Upper lobe of right lung (tissue), 1 donor: ENCODE data around the gene C1RL. TPM values are rescaled to one million over a fixed set of nuclear protein-coding genes. Genes with fewer than 3 reads are reported as not detected.

ENCODE experiments used
- ATAC-seq: fragments of 200-7000 bp; cut with Tn5 transposase; one replicate; pipeline ENCODE4 v1.9.1; 2020; ENCODE audit warnings: mild to moderate bottlenecking, moderate library complexity
- DNase-seq: peaks from one replicate; pipeline ENCODE4 v3.0.0-alpha.2; 2020
- H3K27ac ChIP-seq: fragments of 200-600 bp; one replicate; pipeline ENCODE4 v1.8.0; 2022
- H3K27me3 ChIP-seq: fragments of 200-600 bp; one replicate; pipeline ENCODE4 v1.8.0; 2022; ENCODE audit warnings: mild to moderate bottlenecking
- H3K36me3 ChIP-seq: fragments of 200-600 bp; one replicate; pipeline ENCODE4 v1.8.0; 2022
- H3K4me1 ChIP-seq: fragments of 200-600 bp; one replicate; pipeline ENCODE4 v1.8.0; 2022
- H3K4me3 ChIP-seq: fragments of 200-600 bp; one replicate; pipeline ENCODE4 v1.8.0; 2022; ENCODE audit warnings: mild to moderate bottlenecking
- H3K9me3 ChIP-seq: fragments of 200-600 bp; one replicate; pipeline ENCODE4 v1.8.0; 2022
- CTCF ChIP-seq: fragments of 200-600 bp; IDR thresholded peaks from one replicate; pipeline ENCODE4 v1.8.0; 2022; ENCODE audit warnings: antibody characterized with exemption
- intact Hi-C: fragments of 100-400 bp; cut with DNase I; formaldehyde crosslinking; loops from one replicate; pipeline ENCODE4 v1.11.0; 2022
- total RNA-seq: library from RNA; stranded (reverse); fragmentation: NEBNext Ultra II Directional; extraction: Animal tissue kit (Norgen Biotek cat#: 25700); gene quantifications from one replicate; pipeline ENCODE4 v1.2.1, GENCODE V29; 2021
- donor health status: DM: no; HTN: yes; CAD: no; lungs with severe emphysema.

C1RL gene
- total RNA-seq, 1 donor from 2014 or later, result 91.6 TPM

- Histone ChIP-seq H3K4me1 (no peaks in the 10 kb centered on the region), H3K9me3 (no peaks in the 10 kb centered on the region), H3K27ac (no peak overlapping the region), H3K36me3 (peaks cover 34% of the 10 kb centered on the region), H3K4me3 (no peak overlapping the region), H3K27me3 (no peaks in the 10 kb centered on the region)
- no peak for TF ChIP-seq CTCF
- DNase-seq (no peak), ATAC-seq (no peak)
- intact Hi-C loops, result no loop called here
These were observed 27.7 kb upstream of the C1RL start for GRCh38 chr12:7136676-7137075.

DNA sequence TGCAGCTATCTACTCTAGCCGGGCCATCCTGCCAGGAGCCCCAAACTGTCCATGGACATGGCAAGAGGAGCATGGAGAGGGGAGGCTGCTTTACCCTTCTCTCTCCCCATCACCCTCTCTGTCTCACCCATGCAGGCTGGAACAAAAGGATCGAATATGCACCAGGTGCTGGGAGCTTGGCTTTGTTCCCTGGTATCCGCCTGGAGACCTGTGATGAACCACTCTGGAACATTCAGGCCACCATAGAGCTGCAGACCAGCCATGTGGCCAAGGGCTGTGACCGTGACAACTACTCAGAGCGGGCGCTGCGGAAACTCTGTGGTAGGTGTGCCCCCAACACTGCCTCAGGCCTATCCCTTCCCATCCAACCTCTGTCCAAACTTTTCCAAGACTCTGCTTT is 27.1 kb upstream of the C1RL start:
- intact Hi-C loops, result no loop called here
- peaks cover 34% of the 10 kb centered on the region for H3K36me3 ChIP-seq
- no peaks in the 10 kb centered on the region for H3K27me3 ChIP-seq
- no peaks in the 10 kb centered on the region for H3K9me3 ChIP-seq
- ATAC-seq, result no peak
- peaks cover 4% of the 10 kb centered on the region for H3K4me1 ChIP-seq
- DNase-seq, result no peak
- TF ChIP-seq CTCF, result no peak
- H3K4me3 ChIP-seq, result no peak overlapping the region
- no peak overlapping the region for H3K27ac ChIP-seq

DNA sequence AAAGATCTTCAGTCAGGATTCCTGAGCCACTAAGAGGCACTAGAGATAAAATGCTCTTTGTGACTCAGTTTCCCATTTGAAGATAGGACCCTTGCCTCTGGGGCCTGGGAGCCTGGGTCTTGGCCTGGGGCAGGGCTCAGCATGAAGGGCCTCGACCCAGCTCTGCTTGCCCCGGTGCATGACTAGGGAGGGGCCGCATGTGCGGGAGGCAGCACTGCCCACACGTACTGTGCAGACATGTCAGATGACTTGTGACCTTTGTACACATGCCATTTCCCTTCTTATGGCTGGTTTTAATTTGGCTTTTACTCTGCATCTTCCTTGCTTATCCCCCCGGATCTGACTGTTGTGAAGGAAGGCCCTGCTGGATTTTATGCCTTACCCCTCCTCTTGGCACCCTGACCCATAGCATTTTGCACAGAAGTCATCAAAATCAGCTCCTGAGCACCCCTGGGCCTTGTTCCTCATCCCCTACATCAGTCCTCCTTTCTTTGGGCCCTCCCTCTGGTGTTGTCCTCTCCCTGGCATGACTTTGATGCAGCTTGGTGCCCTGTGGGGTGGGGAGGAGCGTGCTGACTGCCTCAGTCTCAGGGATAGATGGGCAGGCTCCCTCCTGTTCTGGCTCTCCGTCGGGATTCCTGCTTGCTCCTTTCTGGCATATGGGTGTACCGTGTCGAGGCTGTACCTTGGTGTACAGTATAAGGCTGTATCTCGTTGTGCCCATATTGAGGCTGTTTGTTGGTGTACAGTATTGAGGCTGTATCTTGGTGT is 25.6 kb upstream of the C1RL start:
- no peaks in the 10 kb centered on the region for H3K9me3 ChIP-seq
- H3K36me3 ChIP-seq, result peaks cover 34% of the 10 kb centered on the region
- ATAC-seq (peak; percentile 20), DNase-seq (no peak)
- no peaks in the 10 kb centered on the region for H3K27me3 ChIP-seq
- no peak overlapping the region for H3K27ac ChIP-seq
- intact Hi-C loops, result no loop called here
- no peak overlapping the region for H3K4me3 ChIP-seq
- peaks cover 10% of the 10 kb centered on the region for H3K4me1 ChIP-seq
- no peak for TF ChIP-seq CTCF

DNA sequence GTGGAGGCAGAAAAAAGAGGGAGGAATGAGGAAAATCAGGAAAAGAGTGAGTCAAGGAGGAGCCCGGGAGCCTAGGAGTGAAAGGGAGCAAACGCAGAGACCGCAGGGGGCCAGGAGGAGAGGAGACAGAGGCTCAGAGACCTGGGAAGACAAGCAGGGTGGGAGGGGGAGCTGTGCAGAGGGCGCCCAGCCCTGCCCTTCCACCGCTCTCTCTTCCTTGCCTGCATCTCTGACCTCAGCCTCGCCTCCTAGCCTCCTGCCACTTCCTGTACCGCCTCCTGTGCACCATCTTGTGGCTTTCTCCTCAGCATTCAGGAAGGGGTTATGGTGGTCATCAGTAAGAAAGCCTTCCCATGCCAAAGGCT is 22.5 kb upstream of the C1RL start:
- intact Hi-C loops, result no loop called here
- ATAC-seq (no peak), DNase-seq (no peak)
- H3K27ac ChIP-seq, result no peak overlapping the region
- H3K27me3 ChIP-seq, result no peaks in the 10 kb centered on the region
- H3K9me3 ChIP-seq, result no peaks in the 10 kb centered on the region
- no peak for TF ChIP-seq CTCF
- peak overlapping the region; percentile 69 for H3K4me3 ChIP-seq
- peaks cover 26% of the 10 kb centered on the region for H3K36me3 ChIP-seq
- peaks cover 20% of the 10 kb centered on the region for H3K4me1 ChIP-seq

- peak overlapping the region; percentile 51 for H3K27ac ChIP-seq
- ATAC-seq, result peak; percentile 48
- peaks cover 20% of the 10 kb centered on the region for H3K4me1 ChIP-seq
- TF ChIP-seq CTCF, result no peak
- H3K4me3 ChIP-seq, result peak overlapping the region; percentile 69
- peaks cover 20% of the 10 kb centered on the region for H3K36me3 ChIP-seq
- intact Hi-C loops, result no loop called here
- DNase-seq, result peak; percentile 80
- H3K9me3 ChIP-seq, result no peaks in the 10 kb centered on the region
- no peaks in the 10 kb centered on the region for H3K27me3 ChIP-seq
These were observed 21.9 kb upstream of the C1RL start for GRCh38 chr12:7130701-7131501.
